Measurements from ENCODE around the gene PDCD1LG2. TPM values are rescaled to one million over a fixed set of nuclear protein-coding genes. Genes with fewer than 3 reads are reported as not detected.

Gene PDCD1LG2
- polyA plus RNA-seq, 1 of the 3 experiments (the other 2 are of a cell fraction): 11.1 TPM

DNA sequence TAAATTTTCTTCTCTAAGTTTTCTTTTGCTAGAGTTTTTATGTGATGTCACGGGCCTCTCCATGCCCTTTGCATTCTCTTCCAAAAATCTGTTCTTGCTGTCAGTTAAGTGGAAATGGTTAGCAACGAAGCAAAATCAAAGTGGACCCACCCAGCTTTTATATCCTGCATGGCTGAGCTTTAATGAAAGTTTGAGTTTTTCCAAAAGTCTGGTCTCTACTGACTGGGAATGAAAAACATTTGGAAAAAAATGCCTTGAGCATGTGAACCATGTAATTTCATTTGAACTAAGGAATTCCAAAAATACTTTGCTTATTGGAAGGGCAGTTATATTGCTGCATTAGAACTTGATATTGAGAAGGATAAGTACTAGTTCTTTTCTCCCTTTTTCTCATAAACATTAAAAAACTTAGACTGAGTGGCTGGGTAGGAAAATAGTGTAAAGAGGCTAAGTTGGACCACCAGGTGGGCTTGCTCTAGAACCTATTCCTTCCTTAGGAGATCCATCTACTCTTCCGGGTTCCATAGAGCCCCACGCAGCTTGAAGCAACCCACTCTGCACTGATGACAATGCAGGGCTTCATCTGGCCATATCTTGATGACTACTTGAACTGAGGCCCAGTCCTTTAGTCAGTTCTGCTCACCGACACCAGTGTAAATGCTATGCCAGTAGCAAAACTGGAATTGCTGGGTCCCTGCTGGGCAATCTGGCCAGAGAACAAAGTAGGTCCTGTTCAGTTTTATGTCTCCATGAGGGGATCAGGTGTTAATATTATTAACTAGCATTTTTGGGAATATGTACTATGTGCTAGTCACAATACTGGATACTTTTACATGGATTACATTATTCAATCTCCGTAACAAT is 101.2 kb downstream of the PDCD1LG2 start:
- Histone ChIP-seq H4K20me1 (ENCODE audit: insufficient read depth) (no peaks in the 10 kb centered on the region), H3K4me1 (ENCODE audit: control insufficient read depth in 1 of 2, insufficient read depth in 2 of 2, low read depth in 1 of 2, low read length in 1 of 2) (peaks cover 0 to 5% of the 10 kb centered on the region in 2 experiments; a peak in 2 of 4 replicates), H3F3A (replicated peaks; ENCODE audit: insufficient read depth) (peaks cover 3% of the 10 kb centered on the region), H3K9me3 (no peaks in the 10 kb centered on the region), H3K9ac (no peak overlapping the region), H3K4me2 (no peak overlapping the region), H3K36me3 (replicated peaks in 1 of 2; ENCODE audit: control insufficient read depth in 1 of 2, insufficient read depth in 2 of 2, low read length in 1 of 2) (no peaks in the 10 kb centered on the region), H3K79me2 (ENCODE audit: insufficient read depth) (no peaks in the 10 kb centered on the region), H3K27ac (ENCODE audit: low read depth in 2 of 2, low read length in 1 of 2) (no peak overlapping the region), H2AFZ (ENCODE audit: low read depth) (no peak overlapping the region), H3K27me3 (ENCODE audit: insufficient read depth) (no peaks in the 10 kb centered on the region), H3K4me3 (ENCODE audit: low read depth in 2 of 2, low read length in 1 of 2) (no peak overlapping the region), H3K9me2 (no peaks in the 10 kb centered on the region)
- no peak for DNase-seq
- TF ChIP-seq NRF1 (IDR thresholded peaks at IDR 0.05; ENCODE audit: low read depth, low read length) (no peak), NFIC (IDR thresholded peaks at IDR 0.05; ENCODE audit: borderline replicate concordance) (no peak), YY1 (IDR thresholded peaks at IDR 0.05; ENCODE audit: low read depth) (no peak), MXI1 (IDR thresholded peaks at IDR 0.05; ENCODE audit: low read depth, low read length) (no peak), ELF1 (IDR thresholded peaks at IDR 0.05) (no peak)
- TF ChIP-seq, protein P1, sequence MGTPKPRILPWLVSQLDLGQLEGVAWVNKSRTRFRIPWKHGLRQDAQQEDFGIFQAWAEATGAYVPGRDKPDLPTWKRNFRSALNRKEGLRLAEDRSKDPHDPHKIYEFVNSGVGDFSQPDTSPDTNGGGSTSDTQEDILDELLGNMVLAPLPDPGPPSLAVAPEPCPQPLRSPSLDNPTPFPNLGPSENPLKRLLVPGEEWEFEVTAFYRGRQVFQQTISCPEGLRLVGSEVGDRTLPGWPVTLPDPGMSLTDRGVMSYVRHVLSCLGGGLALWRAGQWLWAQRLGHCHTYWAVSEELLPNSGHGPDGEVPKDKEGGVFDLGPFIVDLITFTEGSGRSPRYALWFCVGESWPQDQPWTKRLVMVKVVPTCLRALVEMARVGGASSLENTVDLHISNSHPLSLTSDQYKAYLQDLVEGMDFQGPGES (IDR thresholded peaks at IDR 0.05; ENCODE audit: low read depth, low read length): no peak
- TF ChIP-seq, protein P2, sequence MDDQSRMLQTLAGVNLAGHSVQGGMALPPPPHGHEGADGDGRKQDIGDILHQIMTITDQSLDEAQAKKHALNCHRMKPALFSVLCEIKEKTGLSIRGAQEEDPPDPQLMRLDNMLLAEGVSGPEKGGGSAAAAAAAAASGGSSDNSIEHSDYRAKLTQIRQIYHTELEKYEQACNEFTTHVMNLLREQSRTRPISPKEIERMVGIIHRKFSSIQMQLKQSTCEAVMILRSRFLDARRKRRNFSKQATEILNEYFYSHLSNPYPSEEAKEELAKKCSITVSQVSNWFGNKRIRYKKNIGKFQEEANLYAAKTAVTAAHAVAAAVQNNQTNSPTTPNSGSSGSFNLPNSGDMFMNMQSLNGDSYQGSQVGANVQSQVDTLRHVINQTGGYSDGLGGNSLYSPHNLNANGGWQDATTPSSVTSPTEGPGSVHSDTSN (IDR thresholded peaks at IDR 0.05): no peak
- CTCF ChIA-PET: interaction anchor here (1.3 to 3.2 kb wide), 3 partner anchors 8 to 169 kb away, joined by 3 to 18 read pairs (median 4); no protein-coding TSS in a partner anchor
- WGBS (ENCODE audit: low lambda C conversion rate): 79% methylated on average over 6 of the region's 6 CpGs
- POLR2A ChIA-PET: no interaction called here

DNA sequence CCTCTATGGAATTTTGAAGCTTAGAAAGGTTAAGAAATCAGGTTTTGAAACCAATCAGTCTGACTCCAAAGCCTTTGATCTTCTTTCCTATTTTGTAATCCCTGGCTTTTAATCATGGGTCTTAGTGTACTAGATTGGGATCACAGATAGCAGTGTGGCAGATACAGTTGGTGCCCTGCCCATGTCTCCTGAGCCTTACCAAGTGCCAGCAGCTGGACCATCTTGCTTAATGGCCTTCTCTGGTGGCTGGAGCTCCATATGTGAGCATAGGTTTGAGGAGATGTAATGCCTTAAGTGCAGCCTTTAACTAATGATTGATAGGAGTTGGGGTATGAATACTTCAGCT is 101.8 kb downstream of the PDCD1LG2 start:
- no peaks in the 10 kb centered on the region for H3K9me2 ChIP-seq
- no peak overlapping the region for H3K9ac ChIP-seq
- peaks cover 3% of the 10 kb centered on the region for H3F3A ChIP-seq (replicated peaks; ENCODE audit: insufficient read depth)
- no peaks in the 10 kb centered on the region for H3K36me3 ChIP-seq (replicated peaks in 1 of 2; ENCODE audit: control insufficient read depth in 1 of 2, insufficient read depth in 2 of 2, low read length in 1 of 2)
- no peak overlapping the region for H3K27ac ChIP-seq (ENCODE audit: low read depth in 2 of 2, low read length in 1 of 2)
- POLR2A ChIA-PET: no interaction called here
- no peak overlapping the region for H3K4me2 ChIP-seq
- no peaks in the 10 kb centered on the region for H3K27me3 ChIP-seq (ENCODE audit: insufficient read depth)
- no peaks in the 10 kb centered on the region for H4K20me1 ChIP-seq (ENCODE audit: insufficient read depth)
- no peaks in the 10 kb centered on the region for H3K9me3 ChIP-seq
- CTCF ChIA-PET: interaction anchor here (1.3 kb wide), 1 partner anchor 170 kb away, joined by 4 read pairs; no protein-coding TSS in a partner anchor
- DNase-seq: no peak
- no peak overlapping the region for H3K4me3 ChIP-seq (ENCODE audit: low read depth in 2 of 2, low read length in 1 of 2)
- no peaks in the 10 kb centered on the region for H3K79me2 ChIP-seq (ENCODE audit: insufficient read depth)
- peaks cover 0 to 5% of the 10 kb centered on the region in 2 experiments; a peak in 2 of 4 replicates for H3K4me1 ChIP-seq (ENCODE audit: control insufficient read depth in 1 of 2, insufficient read depth in 2 of 2, low read depth in 1 of 2, low read length in 1 of 2)
- H2AFZ ChIP-seq (ENCODE audit: low read depth): no peak overlapping the region
- TF ChIP-seq, protein P3, sequence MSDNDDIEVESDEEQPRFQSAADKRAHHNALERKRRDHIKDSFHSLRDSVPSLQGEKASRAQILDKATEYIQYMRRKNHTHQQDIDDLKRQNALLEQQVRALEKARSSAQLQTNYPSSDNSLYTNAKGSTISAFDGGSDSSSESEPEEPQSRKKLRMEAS (IDR thresholded peaks at IDR 0.05; ENCODE audit: low read depth): no peak
- TF ChIP-seq RXRA (IDR thresholded peaks at IDR 0.05; ENCODE audit: borderline replicate concordance, low read depth) (no peak), TEAD4 (IDR thresholded peaks at IDR 0.05; ENCODE audit: borderline replicate concordance, insufficient read depth) (no peak), RCOR1 (IDR thresholded peaks at IDR 0.05; ENCODE audit: low read length) (no peak), SIN3A (IDR thresholded peaks at IDR 0.05; ENCODE audit: borderline replicate concordance, low read depth, low read length) (no peak), MEF2A (IDR thresholded peaks at IDR 0.05; ENCODE audit: borderline replicate concordance, low read depth) (no peak), TAF1 (IDR thresholded peaks at IDR 0.05; ENCODE audit: borderline replicate concordance, low read depth, low read length) (no peak), FOXJ3 (CRISPR knock-in tag; IDR thresholded peaks at IDR 0.05) (no peak), EP300 (IDR thresholded peaks at IDR 0.05; ENCODE audit: borderline replicate concordance in 1 of 2, low read depth in 1 of 2, low read length in 1 of 2) (no peak), JUND (IDR thresholded peaks at IDR 0.05) (no peak), RAD21 (IDR thresholded peaks at IDR 0.05; ENCODE audit: low read length) (no peak), YY1 (IDR thresholded peaks at IDR 0.05; ENCODE audit: low read depth) (no peak), POLR2AphosphoS5 (IDR thresholded peaks at IDR 0.05; ENCODE audit: low read depth, low read length) (no peak), FOSL2 (IDR thresholded peaks at IDR 0.05; ENCODE audit: borderline replicate concordance, low read depth) (no peak), NRF1 (IDR thresholded peaks at IDR 0.05; ENCODE audit: low read depth, low read length) (no peak)
- TF ChIP-seq, protein P4, sequence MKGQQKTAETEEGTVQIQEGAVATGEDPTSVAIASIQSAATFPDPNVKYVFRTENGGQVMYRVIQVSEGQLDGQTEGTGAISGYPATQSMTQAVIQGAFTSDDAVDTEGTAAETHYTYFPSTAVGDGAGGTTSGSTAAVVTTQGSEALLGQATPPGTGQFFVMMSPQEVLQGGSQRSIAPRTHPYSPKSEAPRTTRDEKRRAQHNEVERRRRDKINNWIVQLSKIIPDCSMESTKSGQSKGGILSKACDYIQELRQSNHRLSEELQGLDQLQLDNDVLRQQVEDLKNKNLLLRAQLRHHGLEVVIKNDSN (IDR thresholded peaks at IDR 0.05; ENCODE audit: borderline replicate concordance, low read depth): no peak
- TF ChIP-seq, protein P5, sequence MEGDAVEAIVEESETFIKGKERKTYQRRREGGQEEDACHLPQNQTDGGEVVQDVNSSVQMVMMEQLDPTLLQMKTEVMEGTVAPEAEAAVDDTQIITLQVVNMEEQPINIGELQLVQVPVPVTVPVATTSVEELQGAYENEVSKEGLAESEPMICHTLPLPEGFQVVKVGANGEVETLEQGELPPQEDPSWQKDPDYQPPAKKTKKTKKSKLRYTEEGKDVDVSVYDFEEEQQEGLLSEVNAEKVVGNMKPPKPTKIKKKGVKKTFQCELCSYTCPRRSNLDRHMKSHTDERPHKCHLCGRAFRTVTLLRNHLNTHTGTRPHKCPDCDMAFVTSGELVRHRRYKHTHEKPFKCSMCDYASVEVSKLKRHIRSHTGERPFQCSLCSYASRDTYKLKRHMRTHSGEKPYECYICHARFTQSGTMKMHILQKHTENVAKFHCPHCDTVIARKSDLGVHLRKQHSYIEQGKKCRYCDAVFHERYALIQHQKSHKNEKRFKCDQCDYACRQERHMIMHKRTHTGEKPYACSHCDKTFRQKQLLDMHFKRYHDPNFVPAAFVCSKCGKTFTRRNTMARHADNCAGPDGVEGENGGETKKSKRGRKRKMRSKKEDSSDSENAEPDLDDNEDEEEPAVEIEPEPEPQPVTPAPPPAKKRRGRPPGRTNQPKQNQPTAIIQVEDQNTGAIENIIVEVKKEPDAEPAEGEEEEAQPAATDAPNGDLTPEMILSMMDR (IDR thresholded peaks at IDR 0.05): no peak

All from SK-N-SH (cell line).